GM18520 (cell line): ENCODE measurements around the gene ZNF652.
"Not testable (repeated sequence)": the region's sequence is repeated elsewhere in the genome, so short reads cannot be mapped to it uniquely, and the experiment has no call there.

ENCODE experiments used
- ATAC-seq: cut with Tn5 transposase; IDR thresholded peaks from one replicate; pipeline ENCODE4 v1.9.1; 2021; ENCODE audit not compliant: unreplicated experiment

Gene ZNF652

GRCh38 chr17:49361902-49362722 is at the start of gene ZNF652:
TSS of gene ZNF652 (minus strand) at chr17:49362250. CDS start at chr17:49317725, 44,525 bp downstream.
- peak; percentile 63 for ATAC-seq

GRCh38 chr17:49409066-49409465 is 47.0 kb upstream of the ZNF652 start:
- ATAC-seq, result no peak

- no peak for ATAC-seq
These were observed 46.0 kb upstream of the ZNF652 start for GRCh38 chr17:49407981-49408501.

GRCh38 chr17:49407086-49407485 is 45.0 kb upstream of the ZNF652 start:
- ATAC-seq, result no peak

GRCh38 chr17:49406421-49407061 is 44.5 kb upstream of the ZNF652 start:
- ATAC-seq, result no peak

- ATAC-seq, result no peak
These were observed 42.9 kb upstream of the ZNF652 start for GRCh38 chr17:49404906-49405305.

GRCh38 chr17:49404361-49404760 is 42.3 kb upstream of the ZNF652 start:
- no peak for ATAC-seq

GRCh38 chr17:49403514-49404289 is 41.7 kb upstream of the ZNF652 start:
- ATAC-seq, result no peak

- no peak for ATAC-seq
These were observed 40.7 kb upstream of the ZNF652 start for GRCh38 chr17:49402706-49403105.

GRCh38 chr17:49401971-49402611 is 40.0 kb upstream of the ZNF652 start:
- ATAC-seq, result no peak

GRCh38 chr17:49399995-49400394 is 37.9 kb upstream of the ZNF652 start:
- no peak for ATAC-seq

GRCh38 chr17:49397586-49397985 is 35.5 kb upstream of the ZNF652 start:
- no peak for ATAC-seq

- no peak for ATAC-seq
These were observed 31.6 kb upstream of the ZNF652 start for GRCh38 chr17:49393491-49394255.

GRCh38 chr17:49390548-49391324 is 28.7 kb upstream of the ZNF652 start:
- ATAC-seq, result no peak

- not testable (repeated sequence) for ATAC-seq
These were observed 27.7 kb upstream of the ZNF652 start for GRCh38 chr17:49389514-49390347.

- ATAC-seq, result no peak
These were observed 26.9 kb upstream of the ZNF652 start for GRCh38 chr17:49388692-49389513.

GRCh38 chr17:49388290-49388640 is 26.2 kb upstream of the ZNF652 start:
- no peak for ATAC-seq
